OCI-LY3 (cell line): Measurements from ENCODE around the gene JADE1.
A peak's percentile ranks its signal among the peaks of the same experiment; 100 is the strongest.

ENCODE experiments used
- H2AFZ ChIP-seq: fragments of 200-600, 300-600 bp; shearing (Covaris generic); 2 replicates; pipeline ENCODE4 v1.6.0; 2014; ENCODE audit warnings: antibody characterized with exemption, low read depth, low read length
- H3K27ac ChIP-seq: fragments of 200-600, 300-600 bp; sonication (generic); 2 replicates; pipeline ENCODE4 v1.5.1; 2014; ENCODE audit warnings: mild to moderate bottlenecking, low read length, moderate library complexity, mixed read lengths
- H3K27me3 ChIP-seq: fragments of 200-600, 300-600 bp; sonication (generic); 2 replicates; pipeline ENCODE4 v1.6.1; 2014; ENCODE audit warnings: low read depth, low read length, mixed read lengths
- H3K36me3 ChIP-seq: fragments of 200-600, 300-600 bp; sonication (generic); replicated peaks from 2 replicates; pipeline ENCODE3; 2014; ENCODE audit warnings: low read depth, low read length, mixed read lengths
- H3K4me1 ChIP-seq: fragments of 300-600, 200-600 bp; sonication (generic); 2 replicates; pipeline ENCODE4 v1.6.1; 2014; ENCODE audit warnings: low read length, mixed read lengths
- H3K4me2 ChIP-seq: fragments of 200-600, 300-600 bp; sonication (generic); 2 replicates; pipeline ENCODE4 v1.6.1; 2014; ENCODE audit warnings: low read length, mixed read lengths
- H3K4me3 ChIP-seq: fragments of 300-600, 200-600 bp; sonication (generic); 2 replicates; pipeline ENCODE4 v1.5.1; 2014; ENCODE audit warnings: antibody characterized with exemption, mild to moderate bottlenecking, low read length, moderate library complexity
- H3K79me2 ChIP-seq: fragments of 300-600, 200-600 bp; shearing (Covaris generic); 2 replicates; pipeline ENCODE4 v1.6.1; 2014; ENCODE audit warnings: mild to moderate bottlenecking, low read length, mixed read lengths
- H3K9ac ChIP-seq: fragments of 300-600, 200-600 bp; shearing (Covaris generic); 2 replicates; pipeline ENCODE4 v1.6.0; 2014; ENCODE audit warnings: mild to moderate bottlenecking, low read length, moderate library complexity
- H3K9me3 ChIP-seq: fragments of 200-600, 300-600 bp; shearing (Covaris generic); 2 replicates; pipeline ENCODE4 v1.6.1; 2014; ENCODE audit warnings: low read length, mixed read lengths; ENCODE audit not compliant: insufficient read depth
- H4K20me1 ChIP-seq: fragments of 200-600, 300-600 bp; sonication (generic); 2 replicates; pipeline ENCODE4 v1.6.1; 2016; ENCODE audit warnings: low read length, mixed read lengths; ENCODE audit not compliant: insufficient read depth
- EZH2phosphoT487 ChIP-seq: fragments of 200-600 bp; shearing (Covaris generic); IDR thresholded peaks from 2 replicates; pipeline ENCODE4 v1.6.1; 2018; ENCODE audit warnings: antibody characterized with exemption, mixed run types, low read depth
- TF ChIP-seq, protein P1 (sequence below): fragments of 200-600, 300-600 bp; sonication (generic); IDR thresholded peaks from 2 replicates; pipeline ENCODE4 v1.5.1; 2014; ENCODE audit warnings: antibody characterized with exemption, low read length, low read depth

Gene JADE1

DNA sequence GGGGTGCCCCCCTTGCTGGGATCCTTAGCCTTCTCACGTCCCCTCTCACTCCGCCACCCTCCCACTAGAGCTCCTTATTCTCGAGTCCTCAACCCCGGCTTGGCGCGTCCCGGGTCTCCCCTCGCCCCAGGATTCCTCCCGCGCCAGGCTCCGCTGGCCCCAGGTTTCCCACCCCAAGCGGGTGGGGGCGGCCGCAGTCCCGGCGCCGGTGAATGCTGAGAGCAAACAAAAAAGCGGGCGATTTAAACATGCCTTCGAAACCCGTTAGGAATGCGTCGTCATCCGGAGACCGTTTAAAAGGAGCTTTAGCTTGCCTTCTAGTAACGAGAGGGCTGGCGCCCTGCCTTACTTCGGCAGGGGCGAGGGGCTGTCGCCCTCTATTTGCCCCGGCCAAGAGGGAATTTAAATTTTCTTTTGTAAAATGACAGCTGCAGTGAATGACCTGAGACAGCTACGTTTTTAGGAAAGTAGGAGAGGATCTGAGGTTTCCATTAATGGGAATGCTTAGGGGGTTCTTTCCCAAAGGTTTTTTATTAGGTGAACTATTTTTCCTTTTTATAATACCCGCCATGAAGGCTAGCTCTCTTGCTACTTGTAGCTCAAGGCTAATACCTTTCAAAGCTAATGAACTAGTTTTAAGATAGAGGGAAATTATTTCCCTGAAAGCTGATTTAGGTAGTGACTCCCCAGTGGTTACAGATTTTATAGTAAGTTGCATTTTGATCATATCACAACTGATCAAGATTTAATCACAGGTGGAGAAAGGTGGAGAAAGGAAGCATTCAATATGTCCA lies 3.1 kb downstream of the JADE1 start:
- Histone ChIP-seq H2AFZ (peak overlapping the region; percentile 40), H3K4me3 (peak overlapping the region; percentile 94), H3K9ac (peak overlapping the region; percentile 97), H3K9me3 (no peaks in the 10 kb centered on the region), H4K20me1 (peaks cover 31% of the 10 kb centered on the region), H3K4me2 (peak overlapping the region; percentile 83), H3K4me1 (peaks cover 8% of the 10 kb centered on the region), H3K79me2 (peaks cover 73% of the 10 kb centered on the region), H3K27me3 (no peaks in the 10 kb centered on the region), H3K27ac (peak overlapping the region; percentile 92), H3K36me3 (peaks cover 9% of the 10 kb centered on the region)
- TF ChIP-seq EZH2phosphoT487 = no peak
- TF ChIP-seq, protein P1, sequence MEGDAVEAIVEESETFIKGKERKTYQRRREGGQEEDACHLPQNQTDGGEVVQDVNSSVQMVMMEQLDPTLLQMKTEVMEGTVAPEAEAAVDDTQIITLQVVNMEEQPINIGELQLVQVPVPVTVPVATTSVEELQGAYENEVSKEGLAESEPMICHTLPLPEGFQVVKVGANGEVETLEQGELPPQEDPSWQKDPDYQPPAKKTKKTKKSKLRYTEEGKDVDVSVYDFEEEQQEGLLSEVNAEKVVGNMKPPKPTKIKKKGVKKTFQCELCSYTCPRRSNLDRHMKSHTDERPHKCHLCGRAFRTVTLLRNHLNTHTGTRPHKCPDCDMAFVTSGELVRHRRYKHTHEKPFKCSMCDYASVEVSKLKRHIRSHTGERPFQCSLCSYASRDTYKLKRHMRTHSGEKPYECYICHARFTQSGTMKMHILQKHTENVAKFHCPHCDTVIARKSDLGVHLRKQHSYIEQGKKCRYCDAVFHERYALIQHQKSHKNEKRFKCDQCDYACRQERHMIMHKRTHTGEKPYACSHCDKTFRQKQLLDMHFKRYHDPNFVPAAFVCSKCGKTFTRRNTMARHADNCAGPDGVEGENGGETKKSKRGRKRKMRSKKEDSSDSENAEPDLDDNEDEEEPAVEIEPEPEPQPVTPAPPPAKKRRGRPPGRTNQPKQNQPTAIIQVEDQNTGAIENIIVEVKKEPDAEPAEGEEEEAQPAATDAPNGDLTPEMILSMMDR = no peak

DNA sequence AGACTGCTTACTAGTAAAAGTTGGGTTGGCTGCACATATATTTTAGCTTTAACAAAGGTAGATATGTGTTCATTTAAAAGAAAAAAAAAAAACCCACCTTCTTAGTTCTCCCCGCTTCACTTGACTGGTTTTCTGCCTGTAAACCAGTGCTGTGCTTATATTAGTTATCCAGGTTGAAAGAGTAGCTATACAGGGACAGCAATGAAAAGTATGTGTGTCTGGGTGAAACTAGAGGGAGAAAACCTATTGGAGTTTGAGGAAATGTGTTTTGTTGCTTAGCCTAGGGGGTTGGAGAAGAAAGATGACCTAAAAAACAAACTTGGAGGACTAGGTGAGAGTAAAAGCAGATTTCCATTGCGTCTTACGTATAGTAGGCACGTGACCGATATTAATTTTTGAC lies 4.5 kb downstream of the JADE1 start:
- TF ChIP-seq, protein P1 = no peak
- no peak for TF ChIP-seq EZH2phosphoT487
- peaks cover 41% of the 10 kb centered on the region for H4K20me1 ChIP-seq
- H3K79me2 ChIP-seq = peaks cover 86% of the 10 kb centered on the region
- no peak overlapping the region for H3K4me3 ChIP-seq
- H2AFZ ChIP-seq = no peak overlapping the region
- no peak overlapping the region for H3K4me2 ChIP-seq
- H3K36me3 ChIP-seq = peaks cover 11% of the 10 kb centered on the region
- H3K9me3 ChIP-seq = no peaks in the 10 kb centered on the region
- H3K4me1 ChIP-seq = peaks cover 8% of the 10 kb centered on the region
- no peak overlapping the region for H3K27ac ChIP-seq
- no peak overlapping the region for H3K9ac ChIP-seq
- H3K27me3 ChIP-seq = no peaks in the 10 kb centered on the region

DNA sequence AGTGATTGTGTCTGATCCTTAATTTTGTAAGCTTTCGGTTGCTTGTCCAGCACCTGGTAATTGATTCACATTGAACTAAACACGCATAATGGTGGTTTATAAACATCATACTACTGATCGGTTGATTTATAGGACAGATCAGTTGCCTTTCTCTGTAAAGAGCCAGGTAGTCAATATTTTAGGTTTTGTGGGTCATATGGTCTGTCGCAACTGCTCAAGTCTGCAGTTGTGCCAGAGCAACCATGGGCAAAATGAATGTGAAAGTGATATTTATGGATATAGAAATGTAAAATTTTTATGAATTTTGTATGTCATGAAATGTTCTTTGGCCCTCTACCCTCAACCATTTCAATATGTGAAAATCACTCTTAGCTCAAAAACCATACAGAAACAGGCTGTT lies 8.9 kb downstream of the JADE1 start:
- no peak overlapping the region for H2AFZ ChIP-seq
- H3K27me3 ChIP-seq = no peaks in the 10 kb centered on the region
- TF ChIP-seq, protein P1 = no peak
- TF ChIP-seq EZH2phosphoT487 = no peak
- H3K4me3 ChIP-seq = no peak overlapping the region
- H3K36me3 ChIP-seq = peaks cover 13% of the 10 kb centered on the region
- no peak overlapping the region for H3K4me2 ChIP-seq
- no peak overlapping the region for H3K27ac ChIP-seq
- H3K79me2 ChIP-seq = peaks cover 98% of the 10 kb centered on the region
- H3K4me1 ChIP-seq = 0 out of 2 replicates have a peak, but pooled peaks cover 2% of the 10 kb centered on the region
- H4K20me1 ChIP-seq = peaks cover 70% of the 10 kb centered on the region
- H3K9me3 ChIP-seq = no peaks in the 10 kb centered on the region
- no peak overlapping the region for H3K9ac ChIP-seq

DNA sequence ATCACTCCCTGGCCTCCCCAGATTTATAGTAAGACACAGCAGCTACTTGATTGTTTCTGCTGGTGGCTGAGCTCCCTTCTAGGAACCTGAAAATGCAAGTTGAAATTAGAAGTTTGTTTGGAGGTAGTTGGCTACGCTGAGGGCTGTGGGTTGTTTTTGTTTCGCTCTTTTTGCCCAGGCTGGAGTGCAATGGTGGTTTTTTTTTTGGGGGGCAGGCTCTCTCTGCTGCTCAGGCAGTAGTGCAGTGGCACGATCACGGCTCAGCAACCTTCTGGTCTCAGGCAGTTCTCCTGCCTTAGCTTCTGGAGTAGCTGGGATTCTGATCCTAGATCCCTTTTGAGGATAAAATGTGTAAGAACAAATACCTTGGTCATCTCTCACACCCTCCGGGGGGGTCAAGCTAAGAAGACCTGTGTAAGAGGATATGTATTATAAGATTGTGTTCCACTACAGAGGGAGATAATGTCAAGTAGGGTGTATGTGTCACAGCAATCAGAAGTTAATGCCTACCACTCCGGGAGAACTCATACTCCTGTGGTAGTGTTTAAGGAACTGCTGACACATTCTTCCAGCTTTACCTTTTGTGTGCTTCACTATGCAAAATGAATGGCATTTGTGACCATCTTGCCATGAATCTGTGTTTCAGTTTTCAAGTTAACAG lies 9.7 kb downstream of the JADE1 start:
- no peak overlapping the region for H3K4me2 ChIP-seq

More for the DNA sequence above, 9.7 kb downstream of the JADE1 start:
- Histone ChIP-seq H3K36me3 (peaks cover 13% of the 10 kb centered on the region), H3K4me1 (no peaks in the 10 kb centered on the region), H3K27ac (no peak overlapping the region), H2AFZ (no peak overlapping the region), H3K9ac (no peak overlapping the region), H3K9me3 (no peaks in the 10 kb centered on the region), H3K27me3 (no peaks in the 10 kb centered on the region), H3K4me3 (no peak overlapping the region), H4K20me1 (peaks cover 70% of the 10 kb centered on the region), H3K79me2 (peaks cover 97% of the 10 kb centered on the region)
- no peak for TF ChIP-seq EZH2phosphoT487
- TF ChIP-seq, protein P1 = no peak
